ENCODE measurements around the gene KIF2A.

KIF2A gene

GRCh38 chr5:62291829-62292228 lies 14.2 kb upstream of the KIF2A start:
- DNase-seq (ENCODE audit: low read depth in 3 of 3): peak in 1 of 3 experiments; percentile 51

GRCh38 chr5:62296998-62297397 lies 9.0 kb upstream of the KIF2A start:
- no peak for DNase-seq (ENCODE audit: low read depth in 3 of 3)

GRCh38 chr5:62298118-62298517 lies 7.9 kb upstream of the KIF2A start:
- DNase-seq (ENCODE audit: low read depth in 3 of 3): no peak

GRCh38 chr5:62299101-62299500 lies 6.9 kb upstream of the KIF2A start:
- no peak for DNase-seq (ENCODE audit: low read depth in 3 of 3)

GRCh38 chr5:62299600-62299999 lies 6.4 kb upstream of the KIF2A start:
- DNase-seq (ENCODE audit: low read depth in 3 of 3): no peak

- no peak for DNase-seq (ENCODE audit: low read depth in 3 of 3)
Measured at GRCh38 chr5:62305358-62305714, 670 bp upstream of the KIF2A start.

- DNase-seq (ENCODE audit: low read depth in 3 of 3): peak in 2 of 3 experiments; percentile 16 to 48
Measured at GRCh38 chr5:62306323-62306895, 403 bp downstream of the KIF2A start.

- DNase-seq (ENCODE audit: low read depth in 3 of 3): peak in 2 of 3 experiments; percentile 40 to 57
Measured at GRCh38 chr5:62306896-62307689, 1.1 kb downstream of the KIF2A start.

GRCh38 chr5:62308439-62308838 lies 2.4 kb downstream of the KIF2A start:
- no peak for DNase-seq (ENCODE audit: low read depth in 3 of 3)

GRCh38 chr5:62309107-62309506 lies 3.1 kb downstream of the KIF2A start:
- DNase-seq (ENCODE audit: low read depth in 3 of 3): no peak

- DNase-seq (ENCODE audit: low read depth in 3 of 3): no peak
Measured at GRCh38 chr5:62310426-62311143, 4.6 kb downstream of the KIF2A start.

- DNase-seq (ENCODE audit: low read depth in 3 of 3): no peak
Measured at GRCh38 chr5:62312036-62312435, 6.0 kb downstream of the KIF2A start.

- DNase-seq (ENCODE audit: low read depth in 3 of 3): no peak
Measured at GRCh38 chr5:62312674-62313073, 6.7 kb downstream of the KIF2A start.

GRCh38 chr5:62314213-62314830 lies 8.3 kb downstream of the KIF2A start:
- no peak for DNase-seq (ENCODE audit: low read depth in 3 of 3)

- DNase-seq (ENCODE audit: low read depth in 3 of 3): no peak
Measured at GRCh38 chr5:62315376-62316175, 9.6 kb downstream of the KIF2A start.

GRCh38 chr5:62316176-62316502 lies 10.1 kb downstream of the KIF2A start:
- DNase-seq (ENCODE audit: low read depth in 3 of 3): no peak

- DNase-seq (ENCODE audit: low read depth in 3 of 3): no peak
Measured at GRCh38 chr5:62317810-62318209, 11.8 kb downstream of the KIF2A start.

GRCh38 chr5:62322484-62322883 lies 16.5 kb downstream of the KIF2A start:
- no peak for DNase-seq (ENCODE audit: low read depth in 3 of 3)

GRCh38 chr5:62326302-62326701 lies 20.3 kb downstream of the KIF2A start:
- DNase-seq (ENCODE audit: low read depth in 3 of 3): no peak

- no peak for DNase-seq (ENCODE audit: low read depth in 3 of 3)
Measured at GRCh38 chr5:62326702-62327101, 20.7 kb downstream of the KIF2A start.

GRCh38 chr5:62327138-62328053 lies 21.4 kb downstream of the KIF2A start:
- DNase-seq (ENCODE audit: low read depth in 3 of 3): no peak
